ENCODE data around the gene KAT7. TPM values are rescaled to one million over a fixed set of nuclear protein-coding genes. Genes with fewer than 3 reads are reported as not detected.
A peak's percentile ranks its signal among the peaks of the same experiment; 100 is the strongest.

KAT7 gene
- total RNA-seq, 2 donors from 2014 or later, result 38.9 to 51.4 TPM

- peaks cover 14 to 27% of the 10 kb centered on the region in 2 donors for H3K4me1 ChIP-seq (ENCODE audit: control insufficient read depth in 1 of 2, low read depth in 2 of 2)
- DNase-seq (ENCODE audit: low spot score) (no peak), ATAC-seq (ENCODE audit: insufficient number of reproducible peaks, low FRiP score, low read depth) (no peak)
- no peak overlapping the region for H3K27ac ChIP-seq
- TF ChIP-seq, protein P1, sequence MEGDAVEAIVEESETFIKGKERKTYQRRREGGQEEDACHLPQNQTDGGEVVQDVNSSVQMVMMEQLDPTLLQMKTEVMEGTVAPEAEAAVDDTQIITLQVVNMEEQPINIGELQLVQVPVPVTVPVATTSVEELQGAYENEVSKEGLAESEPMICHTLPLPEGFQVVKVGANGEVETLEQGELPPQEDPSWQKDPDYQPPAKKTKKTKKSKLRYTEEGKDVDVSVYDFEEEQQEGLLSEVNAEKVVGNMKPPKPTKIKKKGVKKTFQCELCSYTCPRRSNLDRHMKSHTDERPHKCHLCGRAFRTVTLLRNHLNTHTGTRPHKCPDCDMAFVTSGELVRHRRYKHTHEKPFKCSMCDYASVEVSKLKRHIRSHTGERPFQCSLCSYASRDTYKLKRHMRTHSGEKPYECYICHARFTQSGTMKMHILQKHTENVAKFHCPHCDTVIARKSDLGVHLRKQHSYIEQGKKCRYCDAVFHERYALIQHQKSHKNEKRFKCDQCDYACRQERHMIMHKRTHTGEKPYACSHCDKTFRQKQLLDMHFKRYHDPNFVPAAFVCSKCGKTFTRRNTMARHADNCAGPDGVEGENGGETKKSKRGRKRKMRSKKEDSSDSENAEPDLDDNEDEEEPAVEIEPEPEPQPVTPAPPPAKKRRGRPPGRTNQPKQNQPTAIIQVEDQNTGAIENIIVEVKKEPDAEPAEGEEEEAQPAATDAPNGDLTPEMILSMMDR (IDR thresholded peaks at IDR 0.05), result no peak
- no peaks in the 10 kb centered on the region for H3K9me3 ChIP-seq
- peaks cover 4% of the 10 kb centered on the region for H3K36me3 ChIP-seq
- peak overlapping the region; percentile 92 for H3K4me3 ChIP-seq
- no peaks in the 10 kb centered on the region for H3K27me3 ChIP-seq (replicated peaks; ENCODE audit: insufficient read depth)
These were observed 26.1 kb upstream of the KAT7 start for GRCh38 chr17:49762151-49762941.

DNA sequence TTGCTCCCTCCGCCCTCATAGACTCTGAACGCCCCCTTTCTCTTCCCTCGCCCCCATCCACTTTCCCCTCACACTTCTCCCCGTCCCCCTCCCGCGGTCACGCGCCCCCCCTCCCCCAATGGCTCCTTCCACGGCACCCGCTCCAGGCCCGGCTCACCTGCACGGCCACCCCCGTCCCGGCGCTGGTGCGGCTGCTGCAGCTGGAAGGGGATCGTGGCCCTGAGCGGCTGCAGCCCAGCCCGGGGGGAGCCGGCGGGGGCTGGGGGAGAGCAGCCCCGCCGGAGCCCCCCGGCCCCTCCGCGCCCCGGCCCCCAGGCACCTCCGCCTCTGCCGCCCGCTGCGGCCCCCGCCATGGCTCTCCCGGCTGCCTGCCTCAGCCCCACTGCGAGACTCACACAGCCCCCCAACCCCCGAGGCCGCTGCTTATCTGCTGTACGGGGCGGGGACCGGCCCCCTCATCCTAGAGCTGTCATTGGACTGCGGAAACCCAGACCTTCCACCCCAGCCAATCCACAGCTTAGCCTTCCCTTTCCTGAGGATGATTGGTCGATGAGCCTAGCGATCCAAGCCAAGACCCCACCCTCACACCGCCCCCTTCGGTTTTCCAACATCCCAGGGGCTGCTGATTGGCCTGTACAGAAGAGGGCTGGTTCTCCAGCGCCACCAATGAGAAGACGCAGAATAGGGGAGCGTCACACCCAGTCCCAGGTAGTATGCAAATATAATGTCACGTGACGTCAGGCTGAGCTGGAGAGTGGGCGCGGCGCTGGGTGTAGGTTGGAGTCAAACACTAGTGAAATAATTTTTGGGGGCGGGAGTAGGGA is 24.5 kb upstream of the KAT7 start, which contains the start of gene FAM117A:
Gene FAM117A (minus strand): TSS at position 397 of the 824 bp plus-strand sequence. CDS start 44 bp downstream, at position 353.
- ATAC-seq (ENCODE audit: insufficient number of reproducible peaks, low FRiP score, low read depth), result peak; percentile 99
- H3K4me1 ChIP-seq (ENCODE audit: control insufficient read depth in 1 of 2, low read depth in 2 of 2), result peaks cover 14 to 27% of the 10 kb centered on the region in 2 donors
- DNase-seq (ENCODE audit: low spot score), result peak; percentile 92
- no peaks in the 10 kb centered on the region for H3K9me3 ChIP-seq
- TF ChIP-seq, protein P1 (IDR thresholded peaks at IDR 0.05), result no peak
- H3K27me3 ChIP-seq (replicated peaks; ENCODE audit: insufficient read depth), result no peaks in the 10 kb centered on the region
- H3K4me3 ChIP-seq, result peak within 1 kb of the TSS; percentile 92
- H3K36me3 ChIP-seq, result no peaks in the 10 kb centered on the region
- H3K27ac ChIP-seq, result peak within 1 kb of the TSS; percentile 58 to 65

DNA sequence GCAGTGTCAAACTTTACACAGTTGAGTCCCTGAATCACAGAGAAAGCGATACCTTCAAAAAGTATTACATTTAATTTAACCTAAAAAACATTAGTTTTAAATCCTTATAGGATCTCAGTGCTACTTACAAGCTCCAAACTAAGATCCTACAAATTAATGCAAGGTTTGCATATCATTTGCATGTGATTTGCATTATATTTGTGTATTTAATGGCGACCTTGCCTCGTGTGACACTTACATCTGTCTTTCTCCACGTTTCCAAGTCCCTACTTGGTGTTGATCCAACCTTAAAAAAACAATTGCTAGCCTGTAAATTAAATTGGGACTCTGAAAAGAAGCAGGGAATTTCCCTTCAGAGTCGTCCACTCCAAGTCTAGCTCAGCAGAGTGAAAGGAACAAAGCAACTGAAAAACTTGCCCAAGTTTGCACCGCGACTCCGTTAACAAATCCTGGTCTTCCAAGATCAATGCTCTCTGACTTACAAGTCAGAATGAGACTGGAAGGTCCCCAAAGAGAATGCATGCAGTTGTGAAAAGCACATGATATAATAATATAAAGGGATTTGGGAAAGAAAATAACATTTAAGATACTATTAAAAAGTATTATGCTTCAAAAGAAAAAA is 23.8 kb upstream of the KAT7 start:
- H3K9me3 ChIP-seq, result no peaks in the 10 kb centered on the region
- peak overlapping the region; percentile 10 to 65 for H3K27ac ChIP-seq
- DNase-seq (ENCODE audit: low spot score), result no peak
- TF ChIP-seq, protein P1 (IDR thresholded peaks at IDR 0.05), result no peak
- no peaks in the 10 kb centered on the region for H3K27me3 ChIP-seq (replicated peaks; ENCODE audit: insufficient read depth)
- peaks cover 14 to 27% of the 10 kb centered on the region in 2 donors for H3K4me1 ChIP-seq (ENCODE audit: control insufficient read depth in 1 of 2, low read depth in 2 of 2)
- H3K4me3 ChIP-seq, result peak overlapping the region; percentile 92
- no peak for ATAC-seq (ENCODE audit: insufficient number of reproducible peaks, low FRiP score, low read depth)
- H3K36me3 ChIP-seq, result no peaks in the 10 kb centered on the region

DNA sequence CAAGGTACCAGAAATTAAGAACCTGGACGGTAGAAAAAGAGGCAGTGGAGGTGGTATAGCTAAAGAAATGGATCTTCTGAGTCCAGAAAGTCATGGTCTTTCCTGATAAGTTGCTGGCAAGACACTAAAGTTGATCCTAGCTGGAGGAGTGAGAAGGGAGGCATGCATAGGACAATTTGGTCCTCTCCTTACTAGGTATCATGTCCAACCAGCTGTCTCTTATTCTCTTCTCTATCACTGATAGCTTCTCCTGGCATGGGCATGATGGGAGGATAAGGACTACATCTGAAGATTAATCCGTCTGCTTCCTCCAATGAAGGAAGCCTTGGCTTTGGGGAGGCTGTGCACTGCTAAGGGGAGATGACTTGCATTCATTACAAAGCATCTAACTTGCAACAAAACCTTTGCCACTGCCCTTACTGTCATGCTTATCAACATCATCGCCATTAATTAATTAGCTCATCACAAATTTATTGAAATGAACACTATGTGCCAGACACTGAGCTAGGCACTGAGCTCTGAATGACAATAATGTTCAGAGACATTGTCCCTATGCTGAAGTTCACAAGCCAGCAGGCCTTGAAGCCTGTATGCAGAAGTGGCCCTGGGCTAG is 21.5 kb upstream of the KAT7 start:
- ATAC-seq (ENCODE audit: insufficient number of reproducible peaks, low FRiP score, low read depth), result no peak
- no peak overlapping the region for H3K4me3 ChIP-seq
- peaks cover 11 to 21% of the 10 kb centered on the region in 2 donors for H3K4me1 ChIP-seq (ENCODE audit: control insufficient read depth in 1 of 2, low read depth in 2 of 2)
- DNase-seq (ENCODE audit: low spot score), result no peak
- H3K9me3 ChIP-seq, result no peaks in the 10 kb centered on the region
- no peak overlapping the region for H3K27ac ChIP-seq
- TF ChIP-seq, protein P1 (IDR thresholded peaks at IDR 0.05), result no peak
- H3K36me3 ChIP-seq, result no peaks in the 10 kb centered on the region
- no peaks in the 10 kb centered on the region for H3K27me3 ChIP-seq (replicated peaks; ENCODE audit: insufficient read depth)

Measured in thoracic aorta (tissue), 2 donors.